OCI-LY7 (cell line): Measurements from ENCODE around the gene CACNA1B. TPM values are rescaled to one million over a fixed set of nuclear protein-coding genes. Genes with fewer than 3 reads are reported as not detected.

Experiments
- BruUV-seq: library from RNA; stranded (reverse); fragments of 400-500 nt; replicated peaks from 2 replicates; lab custom pipeline; 2021; lab: Mats Ljungman, UMichigan
- CTCF ChIA-PET: fragments of 300-600 bp; sonication (Branson Sonifier 250); formaldehyde crosslinking; loops from one replicate; lab custom pipeline; 2022; ENCODE audit warnings: antibody characterized with exemption; ENCODE audit not compliant: unreplicated experiment; lab: Charles Lee
- POLR2A ChIA-PET: fragments of 300-600 bp; sonication (Branson Sonifier 250); formaldehyde crosslinking; loops from one replicate; lab custom pipeline; 2022; ENCODE audit warnings: antibody characterized with exemption; lab: Charles Lee
- DNase-seq: peaks from one replicate; pipeline ENCODE4 v3.0.0-alpha.2; 2015; ENCODE audit warnings: low spot score
- H2AFZ ChIP-seq: fragments of 200-600 bp; sonication (generic), shearing (Covaris generic); 2 replicates; pipeline ENCODE4 v1.6.1; 2014; ENCODE audit warnings: mild to moderate bottlenecking, antibody characterized with exemption, low read length, moderate library complexity
- H3K27ac ChIP-seq: fragments of 200-600 bp; sonication (generic); 2 replicates; pipeline ENCODE4 v1.5.1; 2014; ENCODE audit warnings: mixed run types, low read depth, mild to moderate bottlenecking, moderate library complexity, low read length, inconsistent platforms; ENCODE audit not compliant: poor library complexity, severe bottlenecking
- H3K36me3 ChIP-seq: fragments of 200-600 bp; sonication (generic); 2 replicates; pipeline ENCODE4 v1.6.1; 2014; ENCODE audit warnings: mild to moderate bottlenecking, antibody characterized with exemption, low read length, moderate library complexity, mixed read lengths; ENCODE audit not compliant: insufficient read depth
- H3K4me1 ChIP-seq: fragments of 200-600 bp; sonication (generic); 2 replicates; pipeline ENCODE4 v1.5.1; 2014; ENCODE audit warnings: mild to moderate bottlenecking, low read length; ENCODE audit not compliant: insufficient read depth, poor library complexity, severe bottlenecking
- H3K4me2 ChIP-seq: fragments of 200-600 bp; sonication (generic); 2 replicates; pipeline ENCODE4 v1.6.1; 2014; ENCODE audit warnings: mild to moderate bottlenecking, low read length
- H3K4me3 ChIP-seq: fragments of 200-600 bp; sonication (generic); 2 replicates; pipeline ENCODE4 v1.5.1; 2014; ENCODE audit warnings: mild to moderate bottlenecking, low read depth, low read length; ENCODE audit not compliant: poor library complexity, severe bottlenecking
- H3K79me2 ChIP-seq: fragments of 200-600 bp; sonication (generic); 2 replicates; pipeline ENCODE4 v1.6.1; 2016; ENCODE audit warnings: low read depth, mild to moderate bottlenecking, low read length, moderate library complexity, mixed read lengths; ENCODE audit not compliant: insufficient read depth
- H3K9me2 ChIP-seq: fragments of 200-600 bp; sonication (generic); 2 replicates; pipeline ENCODE4 v1.6.1; 2016; ENCODE audit warnings: mild to moderate bottlenecking, low read length, mixed read lengths; ENCODE audit not compliant: insufficient read depth
- H3K9me3 ChIP-seq: fragments of 200-600 bp; sonication (generic); 2 replicates; pipeline ENCODE4 v1.6.1; 2014; ENCODE audit warnings: mild to moderate bottlenecking, mixed run types, low read length, mixed read lengths
- H4K20me1 ChIP-seq: fragments of 200-600 bp; sonication (generic); 2 replicates; pipeline ENCODE4 v1.6.1; 2014; ENCODE audit warnings: mild to moderate bottlenecking, antibody characterized with exemption, low read length, moderate library complexity, mixed read lengths; ENCODE audit not compliant: insufficient read depth
- EZH2phosphoT487 ChIP-seq: fragments of 200-600 bp; sonication (generic); IDR thresholded peaks from 2 replicates; pipeline ENCODE4 v1.6.1; 2018; ENCODE audit warnings: low read depth, borderline replicate concordance, mild to moderate bottlenecking, mixed run types, antibody characterized with exemption, low read length, moderate library complexity, mixed read lengths
- intact Hi-C: fragments of 100-400 bp; cut with micrococcal nuclease; formaldehyde crosslinking; loops from one replicate; pipeline ENCODE4 v1.10.0; 2022; ENCODE audit not compliant: unreplicated experiment
- total RNA-seq, 2 experiments: library from RNA; depleted of rRNA in 1 of 2; stranded (reverse); fragments of >200 nt in 1 of 2; shearing (Covaris generic) in 1 of 2; gene quantifications; 2 replicates each; pipeline ENCODE4 v1.2.3, GENCODE V29; 2014 to 2022
- TF ChIP-seq, protein P1 (sequence below): fragments of 200-600 bp; sonication (generic); conservative IDR thresholded peaks from 2 replicates; pipeline ENCODE4 v1.5.1; 2014; ENCODE audit warnings: mild to moderate bottlenecking, antibody characterized with exemption, low read length, moderate library complexity, mixed read lengths

Gene CACNA1B
- total RNA-seq, 2 experiments from 2014 or later = not detected

DNA sequence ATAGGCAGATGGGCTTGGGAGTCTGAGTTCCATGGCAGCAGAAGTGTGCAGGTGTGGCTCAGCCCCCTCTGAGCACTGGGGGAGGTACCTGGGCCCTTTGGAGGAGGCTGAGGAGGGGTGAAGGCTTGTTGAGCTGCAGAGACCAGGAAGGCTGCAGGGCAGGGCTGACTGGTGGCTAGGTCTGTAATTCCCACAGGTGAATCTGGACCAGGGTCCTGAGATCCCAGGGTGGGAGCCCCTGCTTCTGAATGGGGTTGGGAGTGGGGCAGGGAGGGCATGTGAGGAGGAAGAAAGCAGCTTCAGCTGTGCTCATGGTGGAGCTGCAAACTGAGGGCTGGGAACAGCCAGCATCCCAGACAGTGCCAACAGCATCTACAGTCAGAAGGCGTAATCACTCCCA lies 111.1 kb downstream of the CACNA1B start:
- no peak for DNase-seq
- Histone ChIP-seq H2AFZ (no peak overlapping the region), H3K79me2 (no peaks in the 10 kb centered on the region), H3K4me3 (no peak overlapping the region), H4K20me1 (no peaks in the 10 kb centered on the region), H3K9me3 (no peaks in the 10 kb centered on the region), H3K36me3 (no peaks in the 10 kb centered on the region), H3K27ac (no peak overlapping the region), H3K4me1 (no peaks in the 10 kb centered on the region), H3K9me2 (no peaks in the 10 kb centered on the region), H3K4me2 (no peak overlapping the region)
- ChIA-PET CTCF (no interaction called here), POLR2A (no interaction called here)
- no TSS peak for BruUV-seq
- TF ChIP-seq, protein P1, sequence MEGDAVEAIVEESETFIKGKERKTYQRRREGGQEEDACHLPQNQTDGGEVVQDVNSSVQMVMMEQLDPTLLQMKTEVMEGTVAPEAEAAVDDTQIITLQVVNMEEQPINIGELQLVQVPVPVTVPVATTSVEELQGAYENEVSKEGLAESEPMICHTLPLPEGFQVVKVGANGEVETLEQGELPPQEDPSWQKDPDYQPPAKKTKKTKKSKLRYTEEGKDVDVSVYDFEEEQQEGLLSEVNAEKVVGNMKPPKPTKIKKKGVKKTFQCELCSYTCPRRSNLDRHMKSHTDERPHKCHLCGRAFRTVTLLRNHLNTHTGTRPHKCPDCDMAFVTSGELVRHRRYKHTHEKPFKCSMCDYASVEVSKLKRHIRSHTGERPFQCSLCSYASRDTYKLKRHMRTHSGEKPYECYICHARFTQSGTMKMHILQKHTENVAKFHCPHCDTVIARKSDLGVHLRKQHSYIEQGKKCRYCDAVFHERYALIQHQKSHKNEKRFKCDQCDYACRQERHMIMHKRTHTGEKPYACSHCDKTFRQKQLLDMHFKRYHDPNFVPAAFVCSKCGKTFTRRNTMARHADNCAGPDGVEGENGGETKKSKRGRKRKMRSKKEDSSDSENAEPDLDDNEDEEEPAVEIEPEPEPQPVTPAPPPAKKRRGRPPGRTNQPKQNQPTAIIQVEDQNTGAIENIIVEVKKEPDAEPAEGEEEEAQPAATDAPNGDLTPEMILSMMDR = no peak
- intact Hi-C loops = no loop called here

DNA sequence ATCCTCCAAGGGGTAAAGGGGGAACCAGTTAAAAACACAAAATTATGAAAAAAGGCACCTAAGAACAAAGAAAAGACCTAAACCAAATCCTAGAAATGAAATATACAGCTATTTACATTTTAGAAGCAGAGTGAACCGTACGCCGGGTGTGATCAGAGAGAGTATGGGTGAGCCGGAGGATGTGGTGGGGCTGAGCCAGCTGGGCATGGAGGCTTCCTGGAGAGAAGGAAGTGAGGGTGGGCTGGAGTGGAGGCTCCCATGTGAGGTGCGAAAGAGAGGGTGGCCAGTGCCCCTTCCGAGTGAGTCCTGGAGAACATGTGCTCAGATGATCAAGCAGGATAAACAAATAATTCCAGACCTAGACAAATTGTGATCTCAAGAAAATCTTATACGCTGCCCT lies 111.6 kb downstream of the CACNA1B start:
- Histone ChIP-seq H3K79me2 (no peaks in the 10 kb centered on the region), H3K4me3 (no peak overlapping the region), H3K36me3 (no peaks in the 10 kb centered on the region), H3K4me1 (no peaks in the 10 kb centered on the region), H3K9me2 (no peaks in the 10 kb centered on the region), H4K20me1 (no peaks in the 10 kb centered on the region), H3K27ac (no peak overlapping the region), H2AFZ (no peak overlapping the region), H3K4me2 (no peak overlapping the region), H3K9me3 (no peaks in the 10 kb centered on the region)
- CTCF ChIA-PET = no interaction called here
- TF ChIP-seq, protein P1 = no peak
- TF ChIP-seq EZH2phosphoT487 = no peak
- intact Hi-C loops = no loop called here
- no TSS peak for BruUV-seq
- no peak for DNase-seq
- POLR2A ChIA-PET = no interaction called here

DNA sequence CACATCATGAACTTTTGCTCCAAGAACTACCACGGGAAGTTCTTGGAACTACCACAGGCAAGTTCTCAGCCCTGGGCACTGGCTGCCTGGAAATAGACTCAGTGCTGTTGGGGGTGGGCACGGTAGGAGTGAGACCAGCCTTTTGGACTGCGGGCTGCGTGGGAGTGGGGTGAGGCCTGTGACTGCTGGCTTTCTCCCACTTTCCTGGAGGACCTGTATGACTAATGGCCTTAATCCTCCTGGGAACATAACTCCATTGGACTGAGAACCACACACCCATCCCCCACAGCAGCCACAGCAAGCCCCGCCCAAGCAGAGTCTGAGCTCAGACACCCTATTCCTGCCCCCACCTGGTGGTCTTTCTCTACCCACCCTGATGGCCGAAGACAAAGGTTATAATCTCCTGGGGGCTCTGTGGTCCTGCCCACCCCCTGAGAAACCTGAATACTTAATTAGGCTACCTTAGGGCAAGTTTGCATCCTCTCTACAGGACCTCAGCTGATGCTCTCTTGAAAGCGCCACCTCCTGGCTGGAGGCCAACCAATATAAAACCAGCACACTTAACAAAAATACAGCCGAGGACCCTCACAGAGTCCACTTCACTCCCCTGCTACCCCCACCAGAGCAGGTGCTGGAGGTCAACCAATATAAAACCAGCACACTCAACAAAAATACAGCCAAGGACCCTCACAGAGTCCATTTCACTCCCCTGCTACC lies 112.6 kb downstream of the CACNA1B start:
- H3K27ac ChIP-seq = no peak overlapping the region
- no peak overlapping the region for H3K4me2 ChIP-seq
- no peak for DNase-seq
- CTCF ChIA-PET = no interaction called here
- H3K4me1 ChIP-seq = no peaks in the 10 kb centered on the region
- no peaks in the 10 kb centered on the region for H3K36me3 ChIP-seq
- no peaks in the 10 kb centered on the region for H4K20me1 ChIP-seq
- H3K9me2 ChIP-seq = no peaks in the 10 kb centered on the region
- TF ChIP-seq, protein P1 = peak; percentile 65
- no peak for TF ChIP-seq EZH2phosphoT487
- intact Hi-C loops = no loop called here
- no TSS peak for BruUV-seq
- POLR2A ChIA-PET = no interaction called here
- no peaks in the 10 kb centered on the region for H3K79me2 ChIP-seq
- no peak overlapping the region for H2AFZ ChIP-seq
- H3K9me3 ChIP-seq = no peaks in the 10 kb centered on the region
- H3K4me3 ChIP-seq = no peak overlapping the region
